BJ (cell line): ENCODE results near the gene DCAF11. TPM values are rescaled to one million over a fixed set of nuclear protein-coding genes. Genes with fewer than 3 reads are reported as not detected.
"Not testable (repeated sequence)": the region's sequence is repeated elsewhere in the genome, so short reads cannot be mapped to it uniquely, and the experiment has no call there.

Experiments used
- CTCF ChIA-PET: fragments of 350-600 bp; formaldehyde crosslinking; extraction: SDS; loops from one replicate; lab custom pipeline; 2021; ENCODE audit warnings: antibody characterized with exemption, inconsistent platforms; lab: Yijun Ruan, JAX
- POLR2A ChIA-PET: fragments of 300-600 bp; sonication (Branson Sonifier 250); formaldehyde crosslinking; extraction: SDS; loops from one replicate; lab custom pipeline; 2021; ENCODE audit warnings: antibody characterized with exemption; lab: Charles Lee
- DNase-seq: peaks from one replicate; pipeline ENCODE4 v3.0.0-alpha.2; 2011; ENCODE audit warnings: low read depth
- H3K27me3 ChIP-seq: 2 replicates; pipeline ENCODE4 v1.6.0; 2011; ENCODE audit warnings: low read length; ENCODE audit not compliant: control insufficient read depth, insufficient read depth
- H3K36me3 ChIP-seq: 2 replicates; pipeline ENCODE4 v1.5.1; 2011; ENCODE audit warnings: low read length; ENCODE audit not compliant: control insufficient read depth, insufficient read depth
- H3K4me3 ChIP-seq: 2 replicates; pipeline ENCODE4 v1.5.1; 2011; ENCODE audit warnings: low read depth, mild to moderate bottlenecking, control low read depth, low read length
- CTCF ChIP-seq: IDR thresholded peaks from 2 replicates; pipeline ENCODE4 v1.5.1; 2011; ENCODE audit warnings: low read depth, mild to moderate bottlenecking, control low read depth, inconsistent platforms, low read length, moderate library complexity; ENCODE audit not compliant: insufficient read depth
- polyA plus RNA-seq: library from polyadenylated mRNA; depleted of rRNA; stranded (reverse); fragments of >200 nt; gene quantifications from 2 replicates; pipeline ENCODE4 v1.2.3, GENCODE V29; 2011

The DCAF11 gene
- polyA plus RNA-seq, 1 experiment, result 50.0 TPM

GRCh38 chr14:24100197-24100981 lies 14.2 kb upstream of the DCAF11 start:
- ChIA-PET CTCF (interaction anchor here (1.2 to 13.0 kb wide), 3 partner anchors 7 to 42 kb away, joined by 4 to 136 read pairs (median 6); no protein-coding TSS in a partner anchor), POLR2A (no interaction called here)
- Histone ChIP-seq H3K36me3 (peaks cover 42% of the 10 kb centered on the region), H3K4me3 (no peak overlapping the region), H3K27me3 (no peaks in the 10 kb centered on the region)
- TF ChIP-seq CTCF, result no peak
- DNase-seq, result no peak

GRCh38 chr14:24100982-24101494 lies 13.5 kb upstream of the DCAF11 start:
- TF ChIP-seq CTCF, result no peak
- CTCF ChIA-PET, result interaction anchor here (1.2 to 13.0 kb wide), 3 partner anchors 6 to 43 kb away, joined by 4 to 136 read pairs (median 6); no protein-coding TSS in a partner anchor
- POLR2A ChIA-PET, result no interaction called here
- Histone ChIP-seq H3K4me3 (no peak overlapping the region), H3K36me3 (peaks cover 42% of the 10 kb centered on the region), H3K27me3 (no peaks in the 10 kb centered on the region)
- DNase-seq, result no peak

GRCh38 chr14:24102357-24103048 lies 12.1 kb upstream of the DCAF11 start:
- ChIA-PET POLR2A (no interaction called here), CTCF (interaction anchor here (1.0 to 8.8 kb wide), 4 partner anchors 7 to 140 kb away, joined by 3 to 136 read pairs (median 5); partner anchors contain the start of genes PCK2 and TINF2)
- DNase-seq, result no peak
- no peak overlapping the region for H3K4me3 ChIP-seq
- no peak for TF ChIP-seq CTCF
- no peaks in the 10 kb centered on the region for H3K27me3 ChIP-seq
- H3K36me3 ChIP-seq, result peaks cover 37% of the 10 kb centered on the region

- CTCF ChIA-PET, result interaction anchor here (1.1 to 8.8 kb wide), 3 partner anchors 8 to 139 kb away, joined by 3 to 136 read pairs (median 7); partner anchors contain the start of genes PCK2 and TINF2
Measured at GRCh38 chr14:24103451-24103850, 11.1 kb upstream of the DCAF11 start.

GRCh38 chr14:24105609-24106239 lies 8.9 kb upstream of the DCAF11 start:
- POLR2A ChIA-PET, result interaction anchor here (1.0 kb wide), 1 partner anchor 9 kb away, joined by 3 read pairs; the partner anchor contains the start of genes DCAF11 and NRL
- DNase-seq, H3K4me3 ChIP-seq, H3K27me3 ChIP-seq: not testable (repeated sequence)
- H3K36me3 ChIP-seq, result peaks cover 17% of the 10 kb centered on the region
- CTCF ChIA-PET, result interaction anchor here (1.1 to 8.8 kb wide), 5 partner anchors 10 to 55 kb away, joined by 3 to 136 read pairs (median 4); partner anchors contain the start of gene PCK2

More at GRCh38 chr14:24103451-24103850, 11.1 kb upstream of the DCAF11 start:
- H3K36me3 ChIP-seq, result peaks cover 31% of the 10 kb centered on the region
- H3K27me3 ChIP-seq, result no peaks in the 10 kb centered on the region
- H3K4me3 ChIP-seq, result no peak overlapping the region
- POLR2A ChIA-PET, result no interaction called here
- no peak for TF ChIP-seq CTCF
- DNase-seq, result no peak
